Right lung (tissue), 5 donors: ENCODE results near the gene CASP7. TPM values are rescaled to one million over a fixed set of nuclear protein-coding genes. Genes with fewer than 3 reads are reported as not detected.
"Not testable (repeated sequence)": the region's sequence is repeated elsewhere in the genome, so short reads cannot be mapped to it uniquely, and the experiment has no call there.

Experiments used
- DNase-seq, 2 donors: peaks; one replicate each; pipeline ENCODE4 v3.0.0-alpha.2; 2013
- polyA plus RNA-seq, 5 donors: library from polyadenylated mRNA; unstranded; fragments of 120-200 nt; gene quantifications; one replicate each; pipeline versions ENCODE4 v1.2.1 to v1.2.3, GENCODE V29; 2013; ENCODE audit warnings: inconsistent platforms in 1 of 5, low replicate concordance in 1 of 5; ENCODE audit not compliant: insufficient read length in 5 of 5, insufficient read depth in 1 of 5

CASP7 gene
- polyA plus RNA-seq, 5 donors, result 40.3 to 59.0 (median 45.3) TPM

GRCh38 chr10:113751181-113751732, 71.5 kb downstream of the CASP7 start, which contains the start of gene PLEKHS1:
PLEKHS1 (plus strand) TSS chr10:113751682; CDS start chr10:113755278, 3,596 bp downstream.
- no peak for DNase-seq

GRCh38 chr10:113752553-113752952, 72.8 kb downstream of the CASP7 start:
- no peak for DNase-seq

GRCh38 chr10:113753020-113753692, 73.4 kb downstream of the CASP7 start:
- peak in 1 of 2 donors; percentile 28 for DNase-seq

- no peak for DNase-seq
These were observed 74.4 kb downstream of the CASP7 start for GRCh38 chr10:113754125-113754524.

GRCh38 chr10:113754768-113755167, 75.1 kb downstream of the CASP7 start:
- DNase-seq, result no peak

- DNase-seq, result no peak
These were observed 77.3 kb downstream of the CASP7 start for GRCh38 chr10:113756940-113757543.

- DNase-seq, result no peak
These were observed 82.4 kb downstream of the CASP7 start for GRCh38 chr10:113762083-113762482.

GRCh38 chr10:113764582-113764981, 84.9 kb downstream of the CASP7 start:
- DNase-seq, result no peak

- no peak for DNase-seq
These were observed 86.2 kb downstream of the CASP7 start for GRCh38 chr10:113765910-113766309.

- DNase-seq, result no peak
These were observed 87.5 kb downstream of the CASP7 start for GRCh38 chr10:113767222-113767621.

GRCh38 chr10:113770346-113770745, 90.6 kb downstream of the CASP7 start:
- DNase-seq, result no peak

GRCh38 chr10:113771131-113771530, 91.4 kb downstream of the CASP7 start:
- DNase-seq, result not testable (repeated sequence)

GRCh38 chr10:113775686-113776294, 96.1 kb downstream of the CASP7 start:
- DNase-seq, result no peak

- DNase-seq, result no peak
These were observed 96.8 kb downstream of the CASP7 start for GRCh38 chr10:113776553-113776952.

Other genes with a start within 250 kb of the CASP7 start
- gene HABP2, start 126.9 kb upstream of the CASP7 start, polyA plus RNA-seq, result 1 to 10 TPM in 1 of 5 donors, under 1 TPM in 4; 0.15 to 1.3 (median 0.49) TPM
- under 1 TPM in 4 of 5 donors, not detected in 1; 0.03 to 0.29 (median 0.03) TPM for gene NRAP, start 15.9 kb upstream of the CASP7 start, polyA plus RNA-seq
- gene PLEKHS1, start 71.8 kb downstream of the CASP7 start, polyA plus RNA-seq, result under 1 TPM; 0.06 to 0.27 (median 0.13) TPM
- gene DCLRE1A, start 174.2 kb downstream of the CASP7 start, polyA plus RNA-seq, result 10 to 100 TPM; 10.1 to 16.5 (median 13.6) TPM
- gene NHLRC2, start 174.7 kb downstream of the CASP7 start, polyA plus RNA-seq, result 10 to 100 TPM; 17.2 to 31.7 (median 25.5) TPM